ENCODE results near the gene DISC1.

DISC1 gene

GRCh38 chr1:231757101-231757404, 130.5 kb downstream of the DISC1 start:
- no peaks in the 10 kb centered on the region for H3K79me2 ChIP-seq (ENCODE audit: low read length)
- peak overlapping the region; percentile 12 for H3K9ac ChIP-seq (ENCODE audit: low read length)
- H2AFZ ChIP-seq (ENCODE audit: low read depth, low read length): peak overlapping the region; percentile 95
- H3K4me1 ChIP-seq (ENCODE audit: low read length): peaks cover 5% of the 10 kb centered on the region; the same call in 1 of the 2 replicates
- H3K36me3 ChIP-seq (replicated peaks; ENCODE audit: low read depth, low read length): no peaks in the 10 kb centered on the region
- peak overlapping the region; percentile 59 for H3K4me3 ChIP-seq (ENCODE audit: low read length)
- peak overlapping the region; percentile 66 for H3K4me2 ChIP-seq (ENCODE audit: low read length)
- peaks cover 16% of the 10 kb centered on the region; the same call in 1 of the 2 replicates for H3K27me3 ChIP-seq (ENCODE audit: low read depth, low read length)
- no peaks in the 10 kb centered on the region for H4K20me1 ChIP-seq (ENCODE audit: insufficient read depth, low read length)
- no peak overlapping the region for H3K27ac ChIP-seq (ENCODE audit: low read length)
- TF ChIP-seq CTCF (IDR thresholded peaks at IDR 0.05; ENCODE audit: low read depth, low read length) (no peak), EZH2phosphoT487 (IDR thresholded peaks at IDR 0.05; ENCODE audit: low read depth) (no peak)
- no peaks in the 10 kb centered on the region for H3K9me3 ChIP-seq (ENCODE audit: insufficient read depth, low read length)

- TF ChIP-seq EZH2phosphoT487 (IDR thresholded peaks at IDR 0.05; ENCODE audit: low read depth) (no peak), CTCF (IDR thresholded peaks at IDR 0.05; ENCODE audit: low read depth, low read length) (no peak)
Measured at GRCh38 chr1:231757759-231758158, 131.2 kb downstream of the DISC1 start.

GRCh38 chr1:231761252-231761651, 134.7 kb downstream of the DISC1 start:
- Histone ChIP-seq H3K9me3 (ENCODE audit: insufficient read depth, low read length) (no peaks in the 10 kb centered on the region), H3K9ac (ENCODE audit: low read length) (no peak overlapping the region), H4K20me1 (ENCODE audit: insufficient read depth, low read length) (no peaks in the 10 kb centered on the region), H3K27ac (ENCODE audit: low read length) (no peak overlapping the region), H3K4me2 (ENCODE audit: low read length) (no peak overlapping the region), H3K79me2 (ENCODE audit: low read length) (no peaks in the 10 kb centered on the region), H2AFZ (ENCODE audit: low read depth, low read length) (no peak overlapping the region), H3K27me3 (ENCODE audit: low read depth, low read length) (peaks cover 12% of the 10 kb centered on the region; the same call in 1 of the 2 replicates), H3K36me3 (replicated peaks; ENCODE audit: low read depth, low read length) (no peaks in the 10 kb centered on the region), H3K4me3 (ENCODE audit: low read length) (no peak overlapping the region), H3K4me1 (ENCODE audit: low read length) (peaks cover 5% of the 10 kb centered on the region; the same call in 1 of the 2 replicates)
- TF ChIP-seq EZH2phosphoT487 (IDR thresholded peaks at IDR 0.05; ENCODE audit: low read depth): no peak
- TF ChIP-seq CTCF (IDR thresholded peaks at IDR 0.05; ENCODE audit: low read depth, low read length): no peak

More at GRCh38 chr1:231757759-231758158, 131.2 kb downstream of the DISC1 start:
- Histone ChIP-seq H4K20me1 (ENCODE audit: insufficient read depth, low read length) (no peaks in the 10 kb centered on the region), H3K4me1 (ENCODE audit: low read length) (peaks cover 5% of the 10 kb centered on the region; the same call in 1 of the 2 replicates), H3K4me2 (ENCODE audit: low read length) (no peak overlapping the region), H3K27ac (ENCODE audit: low read length) (no peak overlapping the region), H2AFZ (ENCODE audit: low read depth, low read length) (0 out of 2 replicates have a peak overlapping the region, but pooled peaks have one; percentile 95), H3K9ac (ENCODE audit: low read length) (no peak overlapping the region), H3K9me3 (ENCODE audit: insufficient read depth, low read length) (no peaks in the 10 kb centered on the region), H3K79me2 (ENCODE audit: low read length) (no peaks in the 10 kb centered on the region), H3K27me3 (ENCODE audit: low read depth, low read length) (peaks cover 16% of the 10 kb centered on the region; the same call in 1 of the 2 replicates), H3K36me3 (replicated peaks; ENCODE audit: low read depth, low read length) (no peaks in the 10 kb centered on the region), H3K4me3 (ENCODE audit: low read length) (no peak overlapping the region)

- TF ChIP-seq CTCF (IDR thresholded peaks at IDR 0.05; ENCODE audit: low read depth, low read length) (no peak), EZH2phosphoT487 (IDR thresholded peaks at IDR 0.05; ENCODE audit: low read depth) (no peak)
- peaks cover 5% of the 10 kb centered on the region; the same call in 1 of the 2 replicates for H3K4me1 ChIP-seq (ENCODE audit: low read length)
- H3K36me3 ChIP-seq (replicated peaks; ENCODE audit: low read depth, low read length): no peaks in the 10 kb centered on the region
- H3K4me2 ChIP-seq (ENCODE audit: low read length): no peak overlapping the region
- H3K27me3 ChIP-seq (ENCODE audit: low read depth, low read length): peaks cover 12% of the 10 kb centered on the region; the same call in 1 of the 2 replicates
- no peaks in the 10 kb centered on the region for H3K9me3 ChIP-seq (ENCODE audit: insufficient read depth, low read length)
- no peaks in the 10 kb centered on the region for H3K79me2 ChIP-seq (ENCODE audit: low read length)
- H3K27ac ChIP-seq (ENCODE audit: low read length): no peak overlapping the region
- no peak overlapping the region for H3K9ac ChIP-seq (ENCODE audit: low read length)
- no peaks in the 10 kb centered on the region for H4K20me1 ChIP-seq (ENCODE audit: insufficient read depth, low read length)
- no peak overlapping the region for H3K4me3 ChIP-seq (ENCODE audit: low read length)
- H2AFZ ChIP-seq (ENCODE audit: low read depth, low read length): no peak overlapping the region
Measured at GRCh38 chr1:231761747-231762541, 135.4 kb downstream of the DISC1 start.
